Measurements from ENCODE around the gene EXOC7.

GRCh38 chr17:76137351-76138233, 34.0 kb upstream of the EXOC7 start:
- TF ChIP-seq POLR2AphosphoS5 (IDR thresholded peaks at IDR 0.05; ENCODE audit: low read depth, low read length) (no peak), POLR2A (IDR thresholded peaks at IDR 0.05; ENCODE audit: control extremely low read depth in 1 of 2, low read depth in 2 of 2, low read length in 2 of 2) (no peak), ZNF274 (IDR thresholded peaks at IDR 0.05; ENCODE audit: borderline replicate concordance, extremely low read depth, low read length) (no peak), CTCF (IDR thresholded peaks at IDR 0.05; ENCODE audit: control extremely low read depth in 1 of 3, insufficient read depth in 1 of 3, low read depth in 1 of 3, low read length in 3 of 3) (no peak), CREB1 (IDR thresholded peaks at IDR 0.05) (no peak), NANOG (IDR thresholded peaks at IDR 0.05; ENCODE audit: insufficient read depth, low read depth, low read length, poor library complexity, severe bottlenecking) (no peak), MAX (IDR thresholded peaks at IDR 0.05) (no peak; the same call in 1 of the 2 replicates)

All from H1 (cell line).